Hepatocyte (in vitro differentiated cells): ENCODE data around the gene SRRM2. TPM values are rescaled to one million over a fixed set of nuclear protein-coding genes. Genes with fewer than 3 reads are reported as not detected.

Experiments used
- DNase-seq: peaks from one replicate; pipeline ENCODE4 v3.0.0-alpha.2; 2016; ENCODE audit warnings: low spot score
- H2AFZ ChIP-seq: fragments of 200-600 bp; sonication (generic); 2 replicates; pipeline ENCODE4 v1.6.0; 2016; ENCODE audit warnings: antibody characterized with exemption, mild to moderate bottlenecking
- H3K27ac ChIP-seq: fragments of 200-600 bp; sonication (generic); 2 replicates; pipeline ENCODE4 v1.5.1; 2016; ENCODE audit warnings: mild to moderate bottlenecking
- H3K27me3 ChIP-seq: fragments of 200-600 bp; sonication (generic); 2 replicates; pipeline ENCODE4 v1.6.1; 2016
- H3K36me3 ChIP-seq: fragments of 200-600 bp; sonication (generic); replicated peaks from 2 replicates; pipeline ENCODE4 v1.5.1; 2016; ENCODE audit warnings: low read depth; ENCODE audit not compliant: insufficient read depth
- H3K4me1 ChIP-seq: fragments of 200-600 bp; sonication (generic); 2 replicates; pipeline ENCODE4 v1.5.1; 2016; ENCODE audit warnings: mild to moderate bottlenecking, moderate library complexity; ENCODE audit not compliant: insufficient read depth
- H3K4me2 ChIP-seq: fragments of 200-600 bp; sonication (generic); 2 replicates; pipeline ENCODE4 v1.6.0; 2016
- H3K4me3 ChIP-seq: fragments of 200-600 bp; sonication (generic); 2 replicates; pipeline ENCODE4 v1.5.1; 2016; ENCODE audit warnings: mild to moderate bottlenecking
- H3K79me2 ChIP-seq: fragments of 200-600 bp; sonication (generic); 2 replicates; pipeline ENCODE4 v1.6.0; 2017; ENCODE audit warnings: mild to moderate bottlenecking
- H3K9me2 ChIP-seq: fragments of 200-600 bp; sonication (generic); replicated peaks from 2 replicates; pipeline ENCODE4 v1.6.0; 2017; ENCODE audit warnings: mild to moderate bottlenecking; ENCODE audit not compliant: insufficient read depth
- H3K9me3 ChIP-seq: fragments of 200-600 bp; sonication (generic); 2 replicates; pipeline ENCODE4 v1.5.1; 2016; ENCODE audit warnings: low read depth, mild to moderate bottlenecking
- H4K20me1 ChIP-seq: fragments of 200-600 bp; sonication (generic); 2 replicates; pipeline ENCODE4 v1.6.0; 2016; ENCODE audit warnings: mild to moderate bottlenecking; ENCODE audit not compliant: insufficient read depth, poor library complexity, severe bottlenecking
- EZH2 ChIP-seq: fragments of 200-600 bp; sonication (generic); IDR thresholded peaks from 2 replicates; pipeline ENCODE4 v1.6.1; 2016; ENCODE audit warnings: antibody characterized with exemption, mild to moderate bottlenecking, borderline replicate concordance
- EZH2phosphoT487 ChIP-seq: fragments of 200-600 bp; sonication (generic); IDR thresholded peaks from one replicate; pipeline ENCODE4 v1.6.1; 2018; ENCODE audit warnings: antibody characterized with exemption, mild to moderate bottlenecking, low read depth, moderate library complexity; ENCODE audit not compliant: unreplicated experiment, severe bottlenecking
- WGBS: methylation state at CpG from one replicate; pipeline ENCODE4 v1.1.6; 2016; ENCODE audit warnings: low lambda C conversion rate; ENCODE audit errors: missing lambda C conversion rate; 5-methylcytosine and 5-hydroxymethylcytosine counted together
- polyA plus RNA-seq: library from polyadenylated mRNA; unstranded; fragments of >200 nt; fragmentation: Nextera tagmentation; extraction: Ambion mirVana; gene quantifications from 2 replicates; pipeline ENCODE4 v1.2.1, GENCODE V29; 2016
- total RNA-seq: library from RNA; depleted of rRNA; stranded (reverse); fragments of >200 nt; gene quantifications from 2 replicates; pipeline ENCODE4 v1.2.3, GENCODE V29; 2014
- TF ChIP-seq, protein P1 (sequence below): fragments of 200-600 bp; sonication (generic); IDR thresholded peaks from 2 replicates; pipeline ENCODE4 v1.5.1; 2016; ENCODE audit warnings: antibody characterized with exemption, mild to moderate bottlenecking; ENCODE audit not compliant: poor library complexity

Gene SRRM2
- total and polyA plus RNA-seq, 2 experiments from 2014 or later = 142 to 403 TPM

DNA sequence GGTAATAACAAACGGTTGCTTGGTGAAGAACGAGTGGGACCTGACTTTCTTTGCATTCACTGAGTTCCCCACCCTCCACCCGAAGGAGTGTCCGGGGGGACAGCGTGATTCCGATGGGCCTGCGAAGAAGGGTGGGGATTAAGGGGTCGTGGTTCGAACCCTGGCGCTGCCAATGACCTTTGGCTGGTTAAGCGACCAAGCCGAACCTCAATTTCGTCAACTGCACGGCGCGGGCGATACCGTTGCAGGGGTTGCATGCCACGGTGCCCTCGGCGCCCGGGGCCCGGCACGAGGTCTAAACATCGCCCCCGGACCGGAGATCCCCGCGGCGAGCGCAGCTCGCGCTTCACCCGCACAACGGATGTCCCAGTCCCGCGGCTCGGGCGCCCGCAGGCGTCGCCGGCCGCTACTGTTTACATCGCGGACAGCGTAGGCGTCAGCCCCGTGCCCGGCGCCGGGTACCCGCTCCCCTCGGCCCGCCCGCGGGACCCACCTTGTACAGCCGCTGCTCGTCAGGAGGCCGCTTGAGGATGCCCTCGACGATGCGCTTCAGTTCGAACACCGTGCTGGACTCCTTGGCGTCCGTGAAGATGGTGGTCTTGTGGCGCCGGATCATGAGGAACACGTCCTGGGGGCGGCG is 24.2 kb downstream of the SRRM2 start:
- Histone ChIP-seq H2AFZ (peak overlapping the region; percentile 71), H3K4me3 (peak overlapping the region; percentile 99), H3K79me2 (peaks cover 56% of the 10 kb centered on the region), H3K4me1 (peaks cover 23% of the 10 kb centered on the region), H3K27me3 (no peaks in the 10 kb centered on the region), H3K36me3 (no peaks in the 10 kb centered on the region), H3K9me2 (no peaks in the 10 kb centered on the region), H4K20me1 (peaks cover 13% of the 10 kb centered on the region), H3K4me2 (peak overlapping the region; percentile 94), H3K9me3 (no peaks in the 10 kb centered on the region), H3K27ac (peak overlapping the region; percentile 88)
- peak; percentile 65 for DNase-seq
- no peak for TF ChIP-seq EZH2
- no peak for TF ChIP-seq EZH2phosphoT487
- TF ChIP-seq, protein P1, sequence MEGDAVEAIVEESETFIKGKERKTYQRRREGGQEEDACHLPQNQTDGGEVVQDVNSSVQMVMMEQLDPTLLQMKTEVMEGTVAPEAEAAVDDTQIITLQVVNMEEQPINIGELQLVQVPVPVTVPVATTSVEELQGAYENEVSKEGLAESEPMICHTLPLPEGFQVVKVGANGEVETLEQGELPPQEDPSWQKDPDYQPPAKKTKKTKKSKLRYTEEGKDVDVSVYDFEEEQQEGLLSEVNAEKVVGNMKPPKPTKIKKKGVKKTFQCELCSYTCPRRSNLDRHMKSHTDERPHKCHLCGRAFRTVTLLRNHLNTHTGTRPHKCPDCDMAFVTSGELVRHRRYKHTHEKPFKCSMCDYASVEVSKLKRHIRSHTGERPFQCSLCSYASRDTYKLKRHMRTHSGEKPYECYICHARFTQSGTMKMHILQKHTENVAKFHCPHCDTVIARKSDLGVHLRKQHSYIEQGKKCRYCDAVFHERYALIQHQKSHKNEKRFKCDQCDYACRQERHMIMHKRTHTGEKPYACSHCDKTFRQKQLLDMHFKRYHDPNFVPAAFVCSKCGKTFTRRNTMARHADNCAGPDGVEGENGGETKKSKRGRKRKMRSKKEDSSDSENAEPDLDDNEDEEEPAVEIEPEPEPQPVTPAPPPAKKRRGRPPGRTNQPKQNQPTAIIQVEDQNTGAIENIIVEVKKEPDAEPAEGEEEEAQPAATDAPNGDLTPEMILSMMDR = no peak
- WGBS = under 1% methylated on average over 61 of the region's 72 CpGs

DNA sequence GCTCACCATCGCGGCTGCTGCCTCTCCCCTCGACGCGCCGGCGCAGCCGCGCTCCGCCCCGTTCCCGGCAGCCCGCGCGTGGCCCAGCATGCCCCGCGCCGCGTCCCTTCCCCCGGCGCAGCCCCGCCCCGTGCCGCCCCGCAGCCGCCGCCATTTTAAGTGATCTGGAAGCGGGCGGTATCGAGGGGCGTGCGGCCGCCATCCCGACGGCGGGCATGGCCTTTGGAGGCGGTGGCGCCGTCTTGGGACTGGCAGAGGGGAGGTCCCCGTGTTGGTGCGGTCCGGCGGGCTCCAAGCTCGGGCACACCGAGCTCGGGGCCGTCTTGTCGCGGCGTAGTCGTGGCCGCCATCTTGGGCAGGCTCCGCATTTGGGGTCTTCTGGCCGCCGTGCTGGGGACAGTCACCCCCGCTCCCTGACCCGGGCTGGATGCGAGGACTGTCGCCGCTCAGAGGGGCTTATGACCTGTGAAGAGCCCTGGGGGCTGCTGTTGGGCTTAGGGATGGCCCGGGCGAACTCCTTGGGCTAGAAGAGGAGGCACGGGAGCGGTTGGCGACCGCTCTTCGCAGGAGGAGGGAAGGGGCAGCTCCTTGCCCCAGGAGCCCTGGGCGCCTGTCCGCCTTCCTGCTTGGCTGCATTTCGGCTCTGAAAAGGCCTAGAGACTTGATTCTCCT is 24.9 kb downstream of the SRRM2 start, which contains the start of gene ELOB:
ELOB (minus strand) TSS at position 50 of the 672 bp plus-strand sequence; CDS start at position 9, 41 bp downstream.
- H3K27me3 ChIP-seq = no peaks in the 10 kb centered on the region
- peak within 1 kb of the TSS; percentile 99 for H3K4me3 ChIP-seq
- H3K27ac ChIP-seq = peak within 1 kb of the TSS; percentile 100
- no peaks in the 10 kb centered on the region for H3K9me3 ChIP-seq
- no peaks in the 10 kb centered on the region for H3K36me3 ChIP-seq
- peaks cover 56% of the 10 kb centered on the region for H3K79me2 ChIP-seq
- under 1% methylated on average over 29 of the region's 70 CpGs for WGBS
- peaks cover 11% of the 10 kb centered on the region for H4K20me1 ChIP-seq
- H3K9me2 ChIP-seq = no peaks in the 10 kb centered on the region
- peak within 1 kb of the TSS; percentile 94 for H3K4me2 ChIP-seq
- TF ChIP-seq, protein P1 = no peak
- no peak for TF ChIP-seq EZH2
- TF ChIP-seq EZH2phosphoT487 = no peak
- peaks cover 23% of the 10 kb centered on the region for H3K4me1 ChIP-seq
- H2AFZ ChIP-seq = peak within 1 kb of the TSS; percentile 92
- peak; percentile 96 for DNase-seq

DNA sequence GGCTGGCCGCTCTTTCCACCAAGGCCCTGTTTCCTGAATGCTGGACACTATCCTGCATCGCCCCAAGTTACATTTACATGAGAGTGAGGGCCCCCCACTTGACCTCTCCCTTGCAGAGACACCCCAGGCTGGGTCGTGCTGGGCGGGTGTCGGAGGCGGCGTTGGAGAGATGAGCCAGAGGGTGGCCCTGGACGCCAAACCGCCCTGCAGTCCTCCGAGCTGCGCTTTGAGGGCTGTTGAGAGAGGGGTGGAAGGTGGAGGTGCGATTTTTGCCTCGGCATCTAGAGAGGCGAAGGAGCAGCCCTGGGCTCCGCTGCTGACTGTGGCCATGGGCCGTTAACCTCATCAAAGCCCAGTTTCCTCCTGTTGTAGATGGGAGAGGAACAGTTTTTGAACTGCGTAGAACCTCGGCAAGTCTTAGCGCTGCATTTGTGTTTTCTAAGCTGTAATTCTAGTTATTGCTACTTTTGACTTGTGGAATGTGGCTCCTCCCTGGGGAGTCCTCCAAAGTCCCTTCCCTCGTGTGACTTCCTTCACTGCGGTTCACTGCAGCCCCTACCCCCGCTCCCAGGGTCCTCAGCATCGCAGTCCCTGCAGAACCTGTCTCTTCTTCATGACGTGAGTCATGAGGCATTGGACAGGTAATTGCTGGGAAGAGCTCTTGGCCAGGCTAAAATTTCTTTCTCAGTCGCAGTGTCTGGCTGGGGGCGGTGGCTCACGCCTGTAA is 25.6 kb downstream of the SRRM2 start:
- DNase-seq = peak; percentile 56

More for the DNA sequence above, 25.6 kb downstream of the SRRM2 start:
- Histone ChIP-seq H2AFZ (peak overlapping the region; percentile 92), H3K27me3 (no peaks in the 10 kb centered on the region), H3K9me2 (no peaks in the 10 kb centered on the region), H3K79me2 (peaks cover 55% of the 10 kb centered on the region), H4K20me1 (peaks cover 8% of the 10 kb centered on the region), H3K9me3 (no peaks in the 10 kb centered on the region), H3K4me1 (peaks cover 23% of the 10 kb centered on the region), H3K27ac (peak overlapping the region; percentile 100), H3K4me2 (peak overlapping the region; percentile 79), H3K4me3 (peak overlapping the region; percentile 99), H3K36me3 (no peaks in the 10 kb centered on the region)
- no peak for TF ChIP-seq EZH2phosphoT487
- no peak for TF ChIP-seq EZH2
- TF ChIP-seq, protein P1 = no peak
- WGBS = 17% methylated on average over 27 of the region's 27 CpGs
